Muscle of leg (tissue), 11 donors: ENCODE measurements around the gene PRPF38B. TPM values are rescaled to one million over a fixed set of nuclear protein-coding genes. Genes with fewer than 3 reads are reported as not detected.
A peak's percentile ranks its signal among the peaks of the same experiment; 100 is the strongest.
"Not testable (repeated sequence)": the region's sequence is repeated elsewhere in the genome, so short reads cannot be mapped to it uniquely, and the experiment has no call there.

Source experiments
- DNase-seq: peaks from one replicate; pipeline ENCODE4 v3.0.0; 2013
- H3K27ac ChIP-seq: one replicate; pipeline ENCODE4 v1.5.1; 2013; ENCODE audit warnings: mild to moderate bottlenecking, low read length, control low read depth
- H3K27me3 ChIP-seq: one replicate; pipeline ENCODE4 v1.6.1; 2013; ENCODE audit warnings: low read length; ENCODE audit not compliant: control insufficient read depth, insufficient read depth
- H3K36me3 ChIP-seq: one replicate; pipeline ENCODE4 v1.6.1; 2013; ENCODE audit warnings: low read length; ENCODE audit not compliant: control insufficient read depth, insufficient read depth
- H3K4me1 ChIP-seq: one replicate; pipeline ENCODE4 v1.6.1; 2013; ENCODE audit warnings: low read length; ENCODE audit not compliant: control insufficient read depth, insufficient read depth
- H3K4me3 ChIP-seq: one replicate; pipeline ENCODE4 v1.5.1; 2013; ENCODE audit warnings: low read length, control low read depth
- H3K9me3 ChIP-seq: replicated peaks from 2 replicates; pipeline ENCODE4 v1.6.1; 2013; ENCODE audit warnings: low read depth, low read length; ENCODE audit not compliant: control insufficient read depth
- WGBS: methylation state at CpG from one replicate; pipeline ENCODE4 v1.1.5; 2013; ENCODE audit warnings: missing lambda C conversion rate; ENCODE audit not compliant: insufficient coverage; 5-methylcytosine and 5-hydroxymethylcytosine counted together
- polyA plus RNA-seq, 8 donors: library from polyadenylated mRNA; unstranded; fragments of 120-200 nt; gene quantifications; one replicate each; pipeline versions ENCODE4 v1.2.1 to v1.2.3, GENCODE V29; 2013; ENCODE audit warnings: inconsistent platforms in 1 of 8, low replicate concordance in 1 of 8; ENCODE audit not compliant: insufficient read length in 8 of 8, insufficient read depth in 1 of 8
- total RNA-seq: library from RNA; stranded (reverse); fragments of 120-200 nt; gene quantifications from one replicate; pipeline ENCODE4 v1.2.4, GENCODE V29; 2013

The PRPF38B gene
- total and polyA plus RNA-seq, 9 donors: 13.7 to 55.8 (median 43.6) TPM

- peak; percentile 40 for DNase-seq
- WGBS: no CpG with 5 or more reads among the region's 5 CpGs
- peaks cover 3% of the 10 kb centered on the region for H3K4me1 ChIP-seq
- no peaks in the 10 kb centered on the region for H3K27me3 ChIP-seq
- H3K9me3 ChIP-seq: no peaks in the 10 kb centered on the region
- peaks cover 21% of the 10 kb centered on the region for H3K36me3 ChIP-seq
- H3K27ac ChIP-seq: no peak overlapping the region
- H3K4me3 ChIP-seq: no peak overlapping the region
These were observed 3.4 kb downstream of the PRPF38B start for GRCh38 chr1:108695535-108695934.

- Histone ChIP-seq H3K36me3 (peaks cover 23% of the 10 kb centered on the region), H3K4me1 (no peaks in the 10 kb centered on the region), H3K9me3 (no peaks in the 10 kb centered on the region), H3K4me3 (no peak overlapping the region), H3K27me3 (no peaks in the 10 kb centered on the region), H3K27ac (no peak overlapping the region)
- peak; percentile 38 for DNase-seq
- WGBS: 90% methylated on average over 14 of the region's 22 CpGs
These were observed 7.5 kb downstream of the PRPF38B start for GRCh38 chr1:108699375-108700332.

GRCh38 chr1:108701176-108701849, 9.2 kb downstream of the PRPF38B start:
- no peaks in the 10 kb centered on the region for H3K9me3 ChIP-seq
- no peak overlapping the region for H3K4me3 ChIP-seq
- H3K36me3 ChIP-seq: peaks cover 23% of the 10 kb centered on the region
- peaks cover 3% of the 10 kb centered on the region for H3K27me3 ChIP-seq
- DNase-seq: no peak
- H3K4me1 ChIP-seq: no peaks in the 10 kb centered on the region
- 83% methylated on average over 1 of the region's 5 CpGs for WGBS
- no peak overlapping the region for H3K27ac ChIP-seq

GRCh38 chr1:108702109-108702508, 10.0 kb downstream of the PRPF38B start:
- H3K27me3 ChIP-seq, H3K4me1 ChIP-seq, DNase-seq, H3K27ac ChIP-seq, H3K9me3 ChIP-seq, H3K4me3 ChIP-seq: not testable (repeated sequence)
- H3K36me3 ChIP-seq: peaks cover 20% of the 10 kb centered on the region
- 100% methylated on average over 1 of the region's 6 CpGs for WGBS

- DNase-seq: no peak
- Histone ChIP-seq H3K4me1 (no peaks in the 10 kb centered on the region), H3K27ac (no peak overlapping the region), H3K27me3 (peaks cover 3% of the 10 kb centered on the region), H3K4me3 (no peak overlapping the region), H3K36me3 (peaks cover 12% of the 10 kb centered on the region), H3K9me3 (no peaks in the 10 kb centered on the region)
- WGBS: 74% methylated on average over 6 of the region's 6 CpGs
These were observed 11.8 kb downstream of the PRPF38B start for GRCh38 chr1:108703939-108704338.

GRCh38 chr1:108704496-108704895, 12.4 kb downstream of the PRPF38B start:
- no peak for DNase-seq
- H3K4me3 ChIP-seq: no peak overlapping the region
- H3K27me3 ChIP-seq: peaks cover 3% of the 10 kb centered on the region
- no peaks in the 10 kb centered on the region for H3K4me1 ChIP-seq
- H3K36me3 ChIP-seq: peaks cover 6% of the 10 kb centered on the region
- 83% methylated on average over 1 of the region's 2 CpGs for WGBS
- H3K9me3 ChIP-seq: no peaks in the 10 kb centered on the region
- H3K27ac ChIP-seq: no peak overlapping the region

GRCh38 chr1:108706643-108707042, 14.5 kb downstream of the PRPF38B start:
- Histone ChIP-seq H3K4me1 (no peaks in the 10 kb centered on the region), H3K27me3 (peaks cover 3% of the 10 kb centered on the region), H3K4me3 (no peak overlapping the region), H3K9me3 (no peaks in the 10 kb centered on the region), H3K36me3 (no peaks in the 10 kb centered on the region), H3K27ac (no peak overlapping the region)
- DNase-seq: no peak
- no CpG with 5 or more reads among the region's 3 CpGs for whole genome bisulfite sequencing

- no peaks in the 10 kb centered on the region for H3K9me3 ChIP-seq
- WGBS: 66% methylated on average over 5 of the region's 7 CpGs
- H3K4me1 ChIP-seq: no peaks in the 10 kb centered on the region
- H3K36me3 ChIP-seq: no peaks in the 10 kb centered on the region
- H3K27ac ChIP-seq: no peak overlapping the region
- no peak overlapping the region for H3K4me3 ChIP-seq
- DNase-seq: peak; percentile 42
- H3K27me3 ChIP-seq: peaks cover 6% of the 10 kb centered on the region
These were observed 16.9 kb downstream of the PRPF38B start for GRCh38 chr1:108708691-108709660.

- H3K36me3 ChIP-seq: no peaks in the 10 kb centered on the region
- H3K27me3 ChIP-seq: peaks cover 2% of the 10 kb centered on the region
- no peaks in the 10 kb centered on the region for H3K4me1 ChIP-seq
- no peaks in the 10 kb centered on the region for H3K9me3 ChIP-seq
- DNase-seq: no peak
- H3K27ac ChIP-seq: no peak within 1 kb of the TSS
- H3K4me3 ChIP-seq: no peak within 1 kb of the TSS
- 43% methylated on average over 3 of the region's 9 CpGs for WGBS
These were observed 20.6 kb downstream of the PRPF38B start, which contains the start of gene FNDC7 for GRCh38 chr1:108712606-108713150. TSS of gene FNDC7 (plus strand) at chr1:108712908. CDS start at chr1:108712934, 26 bp downstream.
